ENCODE measurements around the gene CDC14B.
"Not testable (repeated sequence)": the region's sequence is repeated elsewhere in the genome, so short reads cannot be mapped to it uniquely, and the experiment has no call there.

Gene CDC14B

GRCh38 chr9:96532173-96532572 lies 87.5 kb downstream of the CDC14B start:
- no peak for DNase-seq

- no peak for DNase-seq
Measured at GRCh38 chr9:96524764-96525163, 94.9 kb downstream of the CDC14B start.

GRCh38 chr9:96524045-96524444 lies 95.6 kb downstream of the CDC14B start:
- no peak for DNase-seq

GRCh38 chr9:96523374-96523773 lies 96.3 kb downstream of the CDC14B start:
- DNase-seq: no peak

- DNase-seq: no peak
Measured at GRCh38 chr9:96522366-96522765, 97.3 kb downstream of the CDC14B start.

- DNase-seq: no peak
Measured at GRCh38 chr9:96519787-96520186, 99.9 kb downstream of the CDC14B start.

GRCh38 chr9:96519095-96519494 lies 100.5 kb downstream of the CDC14B start:
- no peak for DNase-seq

GRCh38 chr9:96515621-96516470 lies 103.8 kb downstream of the CDC14B start:
- DNase-seq: no peak

- no peak for DNase-seq
Measured at GRCh38 chr9:96514800-96515158, 104.9 kb downstream of the CDC14B start.

GRCh38 chr9:96514108-96514799 lies 105.4 kb downstream of the CDC14B start:
- DNase-seq: no peak

GRCh38 chr9:96513622-96514021 lies 106.0 kb downstream of the CDC14B start:
- no peak for DNase-seq

- DNase-seq: no peak
Measured at GRCh38 chr9:96512240-96512639, 107.4 kb downstream of the CDC14B start.

GRCh38 chr9:96510258-96510657 lies 109.4 kb downstream of the CDC14B start:
- DNase-seq: no peak

- DNase-seq: no peak
Measured at GRCh38 chr9:96509848-96510247, 109.8 kb downstream of the CDC14B start.

- DNase-seq: no peak
Measured at GRCh38 chr9:96509026-96509425, 110.6 kb downstream of the CDC14B start.

GRCh38 chr9:96508227-96508940 lies 111.3 kb downstream of the CDC14B start:
- no peak for DNase-seq

GRCh38 chr9:96505316-96505991 lies 114.2 kb downstream of the CDC14B start:
- DNase-seq: no peak

- DNase-seq: no peak
Measured at GRCh38 chr9:96503918-96504317, 115.7 kb downstream of the CDC14B start.

- not testable (repeated sequence) for DNase-seq
Measured at GRCh38 chr9:96503374-96503748, 116.3 kb downstream of the CDC14B start.

GRCh38 chr9:96502539-96503373 lies 116.9 kb downstream of the CDC14B start:
- DNase-seq: no peak

GRCh38 chr9:96501633-96502538 lies 117.8 kb downstream of the CDC14B start:
- no peak for DNase-seq

All from activated effector memory CD4-positive, alpha-beta T cell treated with anti-CD3 and anti-CD28 coated beads, Interleukin-2, amount 50 U/mL, for 16 hours (primary cell).